ENCODE data around the gene RPL32.
"Not testable (repeated sequence)": the region's sequence is repeated elsewhere in the genome, so short reads cannot be mapped to it uniquely, and the experiment has no call there.

Gene RPL32

DNA sequence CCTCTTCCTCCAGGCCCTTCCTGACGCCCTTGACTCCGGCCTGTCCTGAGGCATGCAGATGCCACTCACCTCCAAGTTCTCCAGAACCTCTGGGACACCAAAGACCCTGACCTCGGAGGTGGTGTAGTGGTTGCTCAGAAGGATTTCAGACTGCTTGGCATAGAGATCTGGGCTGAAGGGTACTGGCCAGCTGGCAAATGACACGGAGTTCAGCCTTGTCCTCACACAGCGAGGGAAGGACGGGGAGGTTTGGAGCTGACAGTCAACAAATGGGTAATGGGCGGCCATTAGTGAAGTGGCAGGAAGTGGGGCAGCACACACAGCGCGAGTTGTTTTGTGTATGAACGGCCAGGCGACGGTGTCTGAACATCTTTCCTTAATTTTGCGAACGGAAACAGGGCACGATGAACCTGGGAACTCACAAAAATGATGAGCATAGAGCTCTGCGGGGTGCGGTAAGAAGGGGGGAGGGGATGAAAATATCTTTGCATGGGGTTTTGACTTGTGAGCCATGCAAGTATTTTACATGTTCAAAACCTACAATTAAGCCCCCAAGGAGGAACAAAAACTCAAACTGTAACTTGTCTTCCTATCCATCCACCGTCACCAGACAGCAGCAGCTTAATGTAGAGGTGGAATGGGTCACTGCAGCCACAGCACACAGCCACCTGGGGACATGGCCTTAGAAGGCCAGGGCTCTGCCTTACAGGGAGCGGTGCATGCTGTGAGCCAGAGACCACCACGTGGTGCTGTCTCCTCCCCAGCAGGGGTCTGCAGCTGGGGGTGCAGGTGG is 43.6 kb upstream of the RPL32 start:
- Histone ChIP-seq H3K4me3 (ENCODE audit: low read depth, low read length) (no peak overlapping the region), H3K27me3 (replicated peaks) (peaks cover 7% of the 10 kb centered on the region), H3K36me3 (replicated peaks) (no peaks in the 10 kb centered on the region), H3K27ac (no peak overlapping the region)
- TF ChIP-seq, protein P1, sequence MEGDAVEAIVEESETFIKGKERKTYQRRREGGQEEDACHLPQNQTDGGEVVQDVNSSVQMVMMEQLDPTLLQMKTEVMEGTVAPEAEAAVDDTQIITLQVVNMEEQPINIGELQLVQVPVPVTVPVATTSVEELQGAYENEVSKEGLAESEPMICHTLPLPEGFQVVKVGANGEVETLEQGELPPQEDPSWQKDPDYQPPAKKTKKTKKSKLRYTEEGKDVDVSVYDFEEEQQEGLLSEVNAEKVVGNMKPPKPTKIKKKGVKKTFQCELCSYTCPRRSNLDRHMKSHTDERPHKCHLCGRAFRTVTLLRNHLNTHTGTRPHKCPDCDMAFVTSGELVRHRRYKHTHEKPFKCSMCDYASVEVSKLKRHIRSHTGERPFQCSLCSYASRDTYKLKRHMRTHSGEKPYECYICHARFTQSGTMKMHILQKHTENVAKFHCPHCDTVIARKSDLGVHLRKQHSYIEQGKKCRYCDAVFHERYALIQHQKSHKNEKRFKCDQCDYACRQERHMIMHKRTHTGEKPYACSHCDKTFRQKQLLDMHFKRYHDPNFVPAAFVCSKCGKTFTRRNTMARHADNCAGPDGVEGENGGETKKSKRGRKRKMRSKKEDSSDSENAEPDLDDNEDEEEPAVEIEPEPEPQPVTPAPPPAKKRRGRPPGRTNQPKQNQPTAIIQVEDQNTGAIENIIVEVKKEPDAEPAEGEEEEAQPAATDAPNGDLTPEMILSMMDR (IDR thresholded peaks at IDR 0.05; ENCODE audit: low read depth, low read length, missing control alignments) = no peak
- DNase-seq = no peak
- in situ Hi-C loops (cut with HindIII; ENCODE audit: low pct_ligation_motif_present, low sequenced_read_pairs) = no loop called here

DNA sequence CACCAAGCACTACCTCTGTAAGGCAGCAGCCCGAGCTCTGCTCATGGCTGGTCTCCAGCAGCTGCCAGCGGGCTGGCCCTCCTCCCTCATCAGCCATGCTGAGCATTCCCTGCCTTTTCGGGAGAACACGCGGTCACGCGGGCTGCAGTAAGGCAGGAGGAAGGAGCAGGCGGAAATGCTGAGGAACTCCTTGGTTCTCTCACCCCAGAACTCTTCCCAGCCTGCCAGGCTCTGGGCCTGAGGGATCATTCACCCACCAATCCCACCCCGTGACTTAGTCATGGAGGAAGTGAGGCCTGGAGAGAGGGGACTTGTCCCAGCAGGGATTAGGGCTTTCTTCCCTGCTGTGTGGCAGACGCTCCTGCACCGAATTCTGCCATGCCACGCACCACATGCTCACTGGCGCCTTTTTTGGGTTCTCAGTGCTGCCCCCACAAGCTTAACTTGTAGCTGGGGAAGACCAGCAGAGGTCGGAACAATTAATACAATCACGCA is 42.9 kb upstream of the RPL32 start:
- TF ChIP-seq, protein P1 (IDR thresholded peaks at IDR 0.05; ENCODE audit: low read depth, low read length, missing control alignments) = no peak
- no peak for DNase-seq
- peaks cover 7% of the 10 kb centered on the region for H3K27me3 ChIP-seq (replicated peaks)
- H3K36me3 ChIP-seq (replicated peaks) = no peaks in the 10 kb centered on the region
- in situ Hi-C loops (cut with HindIII; ENCODE audit: low pct_ligation_motif_present, low sequenced_read_pairs) = no loop called here
- H3K27ac ChIP-seq = no peak overlapping the region
- no peak overlapping the region for H3K4me3 ChIP-seq (ENCODE audit: low read depth, low read length)

DNA sequence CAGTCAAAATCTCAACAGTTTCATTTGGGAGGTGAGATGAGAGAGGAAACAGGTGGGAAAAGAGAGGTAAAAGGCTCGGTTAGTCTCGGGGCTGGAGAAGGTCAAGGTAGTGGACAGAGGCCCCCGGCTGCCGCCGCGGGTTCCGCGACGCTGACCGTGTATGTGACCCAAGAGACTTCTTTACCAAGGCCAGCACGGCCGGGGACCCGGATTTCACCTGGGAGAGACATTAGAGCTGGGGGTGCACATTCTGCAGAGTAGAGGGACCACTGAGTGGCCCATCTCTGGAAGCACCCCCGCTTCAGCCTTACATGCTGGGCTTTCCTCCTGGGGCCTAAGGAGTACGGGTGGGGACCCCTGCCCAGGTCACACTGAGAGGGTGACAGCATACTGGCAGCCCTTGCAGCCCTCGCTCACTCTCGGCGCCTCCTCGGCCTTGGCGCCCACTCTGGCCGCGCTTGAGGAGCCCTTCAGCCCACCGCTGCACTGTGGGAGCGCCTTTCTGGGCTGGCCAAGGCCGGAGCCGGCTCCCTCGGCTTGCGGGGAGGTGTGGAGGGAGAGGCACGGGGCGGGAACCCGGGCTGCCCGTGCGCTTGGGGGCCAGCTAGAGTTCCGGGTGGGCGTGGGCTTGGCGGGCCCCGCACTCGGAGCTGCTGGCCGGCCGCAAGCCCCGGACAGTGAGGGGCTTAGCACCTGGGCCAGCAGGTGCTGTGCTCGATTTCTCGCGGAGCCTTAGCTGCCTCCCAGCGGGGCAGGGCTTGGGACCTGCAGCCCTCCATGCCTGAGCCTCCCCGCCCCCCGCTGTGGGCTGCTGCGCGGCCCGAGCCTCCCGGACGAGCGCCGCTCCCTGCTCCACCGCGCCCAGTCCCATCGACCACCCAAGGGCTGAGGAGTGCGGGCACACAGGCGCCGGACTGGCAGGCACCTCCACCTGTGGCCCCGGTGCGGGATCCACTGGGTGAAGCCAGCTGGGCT is 41.3 kb upstream of the RPL32 start:
- Histone ChIP-seq H3K36me3 (replicated peaks) (no peaks in the 10 kb centered on the region), H3K4me3 (ENCODE audit: low read depth, low read length) (no peak overlapping the region), H3K27me3 (replicated peaks) (peaks cover under 1% of the 10 kb centered on the region), H3K27ac (no peak overlapping the region)
- in situ Hi-C loops (cut with HindIII; ENCODE audit: low pct_ligation_motif_present, low sequenced_read_pairs) = no loop called here
- no peak for DNase-seq
- TF ChIP-seq, protein P1 (IDR thresholded peaks at IDR 0.05; ENCODE audit: low read depth, low read length, missing control alignments) = no peak

DNA sequence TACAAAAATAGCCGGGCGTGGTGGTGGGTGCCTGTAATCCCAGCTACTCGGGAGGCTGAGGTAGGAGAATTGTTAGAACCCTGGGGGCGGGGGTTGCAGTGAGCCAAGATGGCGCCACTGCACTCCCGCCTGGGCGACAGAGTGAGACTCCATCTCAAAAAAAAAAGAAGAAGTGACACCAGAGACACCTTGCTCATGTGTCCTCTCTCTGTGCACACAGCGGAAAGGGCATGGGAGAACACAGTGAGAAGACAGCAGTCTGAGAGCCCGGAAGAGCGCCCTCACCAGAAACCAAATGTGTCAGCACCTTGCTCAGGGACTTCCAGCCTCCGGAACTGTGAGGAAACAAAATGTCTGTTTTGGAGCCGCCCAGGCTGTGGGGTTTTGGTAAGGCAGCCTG is 40.5 kb upstream of the RPL32 start:
- H3K27ac ChIP-seq; DNase-seq; H3K27me3 ChIP-seq (replicated peaks); H3K36me3 ChIP-seq (replicated peaks); H3K4me3 ChIP-seq (ENCODE audit: low read depth, low read length); in situ Hi-C loops (cut with HindIII; ENCODE audit: low pct_ligation_motif_present, low sequenced_read_pairs): not testable (repeated sequence)

DNA sequence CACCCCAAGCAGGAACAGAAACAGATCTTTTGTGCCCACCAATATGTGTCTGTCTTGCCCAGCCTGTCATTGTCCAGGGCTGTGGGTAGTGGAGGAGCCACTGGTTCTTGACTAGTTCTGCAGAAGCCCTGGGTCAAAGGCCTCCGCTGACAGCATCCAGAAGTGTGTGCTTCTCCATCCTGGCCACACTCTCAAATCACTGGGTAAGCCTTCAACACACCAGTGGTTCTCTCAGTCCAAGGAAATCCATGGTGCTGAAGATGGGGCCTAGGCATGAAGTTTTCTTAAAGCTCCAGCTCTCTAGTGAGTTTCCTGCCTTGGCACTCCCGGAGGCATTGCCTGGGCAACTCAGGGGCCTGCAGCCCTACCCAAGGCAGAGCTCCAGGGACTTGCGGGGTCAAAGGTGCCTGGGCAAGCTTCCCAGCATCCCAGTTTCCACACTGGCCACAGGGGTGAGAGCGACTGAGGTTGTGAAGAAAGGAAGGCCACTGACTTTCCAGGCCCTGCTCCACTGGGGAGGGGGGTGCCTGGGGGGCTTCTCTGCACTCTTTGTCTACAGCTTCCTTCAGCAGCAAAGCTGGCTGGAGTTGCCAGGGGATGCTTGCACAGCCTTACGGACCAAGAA is 37.9 kb upstream of the RPL32 start:
- no peak overlapping the region for H3K27ac ChIP-seq
- no peak for DNase-seq
- in situ Hi-C loops (cut with HindIII; ENCODE audit: low pct_ligation_motif_present, low sequenced_read_pairs) = no loop called here
- TF ChIP-seq, protein P1 (IDR thresholded peaks at IDR 0.05; ENCODE audit: low read depth, low read length, missing control alignments) = no peak
- H3K27me3 ChIP-seq (replicated peaks) = no peaks in the 10 kb centered on the region
- no peak overlapping the region for H3K4me3 ChIP-seq (ENCODE audit: low read depth, low read length)
- no peaks in the 10 kb centered on the region for H3K36me3 ChIP-seq (replicated peaks)

DNA sequence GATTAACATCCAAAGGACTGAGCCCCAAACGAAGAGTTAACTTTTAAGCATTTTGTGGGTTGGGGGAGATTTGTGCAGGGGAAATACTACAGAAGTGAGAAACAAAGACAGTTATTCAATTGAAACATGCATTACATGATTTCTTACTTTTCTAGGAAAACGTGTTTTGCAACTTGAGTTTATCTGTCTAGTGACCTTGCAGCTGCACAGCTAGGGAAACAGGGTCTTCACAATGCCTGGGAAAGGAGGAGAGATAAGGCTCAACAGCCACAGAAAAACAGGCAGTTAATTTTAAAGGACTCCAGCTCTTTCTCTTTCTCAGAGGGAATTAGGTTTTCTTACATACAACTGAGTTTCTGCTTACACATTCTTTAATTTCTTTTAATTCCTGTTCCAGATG is 37.4 kb upstream of the RPL32 start:
- in situ Hi-C loops (cut with HindIII; ENCODE audit: low pct_ligation_motif_present, low sequenced_read_pairs); H3K36me3 ChIP-seq (replicated peaks); H3K27ac ChIP-seq; H3K4me3 ChIP-seq (ENCODE audit: low read depth, low read length); H3K27me3 ChIP-seq (replicated peaks); DNase-seq: not testable (repeated sequence)
